Activated CD4-positive, alpha-beta T cell treated with anti-CD3 and anti-CD28 coated beads for 4 hours (primary cell): Measurements from ENCODE around the gene GREM1.

Source experiments
- DNase-seq, 2 donors: peaks; one replicate each; pipeline ENCODE4 v3.0.0-alpha.2; 2020

GREM1 gene

DNA sequence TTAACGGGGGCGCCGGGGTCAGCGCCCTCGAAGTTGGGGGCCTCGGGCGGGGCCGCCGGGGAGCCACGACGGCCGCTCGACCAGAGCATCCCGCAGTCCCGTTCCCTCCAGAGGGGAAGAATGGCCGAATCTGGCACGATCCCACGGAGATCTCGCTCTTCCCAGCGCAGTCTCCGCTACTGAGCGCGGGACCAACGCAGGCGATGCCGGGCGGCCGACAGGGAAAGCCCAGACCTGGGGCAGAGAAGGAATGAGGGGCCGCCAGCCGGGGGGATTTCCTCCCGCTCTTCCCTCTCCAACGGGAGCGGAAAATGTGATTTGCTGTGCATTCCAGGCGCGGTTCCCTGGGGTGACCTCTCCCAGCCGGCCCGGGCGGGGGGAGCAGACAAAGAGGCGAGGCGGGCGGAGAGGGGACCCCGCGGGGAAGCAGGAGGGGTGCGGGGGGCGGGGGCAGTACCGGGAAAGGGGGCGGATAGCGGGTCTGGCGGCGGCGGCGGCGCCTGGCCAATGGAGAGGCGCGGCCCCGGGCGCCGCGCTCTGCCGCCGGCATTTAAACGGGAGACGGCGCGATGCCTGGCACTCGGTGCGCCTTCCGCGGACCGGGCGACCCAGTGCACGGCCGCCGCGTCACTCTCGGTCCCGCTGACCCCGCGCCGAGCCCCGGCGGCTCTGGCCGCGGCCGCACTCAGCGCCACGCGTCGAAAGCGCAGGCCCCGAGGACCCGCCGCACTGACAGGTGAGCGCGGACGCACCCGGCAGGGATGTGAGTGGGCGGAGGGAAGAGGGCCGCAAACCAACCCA lies at the start of gene GREM1:
Gene GREM1 (plus strand): TSS at position 579 of the 801 bp plus-strand sequence. CDS start 12,687 bp downstream, outside the sequence.
- no peak for DNase-seq

DNA sequence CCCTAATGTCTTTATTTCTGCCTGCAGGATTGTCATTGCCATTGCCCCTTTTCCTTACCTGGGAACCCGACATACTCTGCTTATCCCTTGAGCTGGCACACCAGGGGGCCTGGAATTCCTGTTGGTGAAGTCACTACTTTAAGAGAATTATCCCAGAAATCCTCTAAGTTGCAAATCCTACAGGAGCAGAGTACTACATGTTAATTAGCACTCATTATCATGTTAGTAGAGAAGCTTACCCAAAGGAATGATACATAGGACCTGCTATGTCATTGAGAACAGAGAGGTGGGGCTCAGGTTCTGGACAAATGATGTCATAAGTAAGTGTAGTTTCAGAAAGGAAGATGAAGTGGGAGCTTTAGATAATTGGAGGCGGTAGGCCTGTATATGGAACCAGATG lies 48.9 kb upstream of the GREM1 start:
- no peak for DNase-seq

DNA sequence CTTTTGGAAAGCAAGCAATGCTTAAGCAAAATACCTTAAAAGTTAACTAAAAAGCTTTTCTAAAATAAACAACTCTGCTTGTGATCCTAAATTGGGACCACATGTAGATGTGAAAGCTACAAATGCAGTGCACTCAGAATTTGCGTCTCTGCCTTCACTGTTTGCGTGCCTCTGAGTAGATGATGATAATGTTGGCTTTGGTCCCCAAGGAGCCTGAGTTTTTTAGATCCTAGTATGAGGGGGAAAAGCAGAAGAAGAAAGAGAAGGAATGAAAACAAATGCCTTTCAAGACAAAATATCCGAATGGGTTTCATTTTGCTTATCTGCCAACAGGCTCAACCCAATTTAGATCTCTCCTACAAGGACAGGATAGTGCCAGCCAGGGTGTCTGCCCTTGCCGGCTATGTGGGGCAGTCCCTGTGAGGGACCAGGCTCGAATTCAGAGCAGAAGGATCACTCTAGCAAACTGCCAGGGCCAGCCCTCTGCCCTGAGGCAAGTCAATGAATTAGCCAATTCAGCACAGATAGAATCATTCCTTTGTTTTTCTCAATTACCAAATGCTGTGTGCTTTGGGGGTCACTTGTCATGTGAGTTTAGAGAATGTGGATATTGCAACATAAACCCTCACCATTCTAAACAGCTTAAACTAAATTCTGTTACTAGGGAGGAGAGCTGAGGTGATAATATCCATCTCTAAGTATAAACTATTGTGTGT lies 47.8 kb upstream of the GREM1 start:
- DNase-seq = no peak

DNA sequence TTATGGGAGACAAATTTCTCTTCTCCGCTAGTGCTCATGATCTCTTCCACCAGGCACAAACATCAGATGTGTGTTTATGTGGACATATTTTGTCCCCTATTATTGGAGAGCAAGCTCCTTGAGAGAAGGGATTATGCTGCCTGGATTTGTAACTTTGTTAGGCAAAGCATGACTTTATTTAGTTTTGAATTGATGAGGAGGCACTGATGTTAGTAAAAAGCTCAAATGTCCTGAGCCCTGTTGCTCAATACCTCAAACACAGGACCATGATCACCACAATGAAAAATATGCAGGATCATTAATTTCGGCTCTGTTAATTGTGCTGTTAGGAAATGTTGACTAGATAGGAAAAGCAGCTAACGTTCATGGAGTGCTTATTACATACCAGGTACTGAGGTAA lies 47.2 kb upstream of the GREM1 start:
- DNase-seq = no peak

DNA sequence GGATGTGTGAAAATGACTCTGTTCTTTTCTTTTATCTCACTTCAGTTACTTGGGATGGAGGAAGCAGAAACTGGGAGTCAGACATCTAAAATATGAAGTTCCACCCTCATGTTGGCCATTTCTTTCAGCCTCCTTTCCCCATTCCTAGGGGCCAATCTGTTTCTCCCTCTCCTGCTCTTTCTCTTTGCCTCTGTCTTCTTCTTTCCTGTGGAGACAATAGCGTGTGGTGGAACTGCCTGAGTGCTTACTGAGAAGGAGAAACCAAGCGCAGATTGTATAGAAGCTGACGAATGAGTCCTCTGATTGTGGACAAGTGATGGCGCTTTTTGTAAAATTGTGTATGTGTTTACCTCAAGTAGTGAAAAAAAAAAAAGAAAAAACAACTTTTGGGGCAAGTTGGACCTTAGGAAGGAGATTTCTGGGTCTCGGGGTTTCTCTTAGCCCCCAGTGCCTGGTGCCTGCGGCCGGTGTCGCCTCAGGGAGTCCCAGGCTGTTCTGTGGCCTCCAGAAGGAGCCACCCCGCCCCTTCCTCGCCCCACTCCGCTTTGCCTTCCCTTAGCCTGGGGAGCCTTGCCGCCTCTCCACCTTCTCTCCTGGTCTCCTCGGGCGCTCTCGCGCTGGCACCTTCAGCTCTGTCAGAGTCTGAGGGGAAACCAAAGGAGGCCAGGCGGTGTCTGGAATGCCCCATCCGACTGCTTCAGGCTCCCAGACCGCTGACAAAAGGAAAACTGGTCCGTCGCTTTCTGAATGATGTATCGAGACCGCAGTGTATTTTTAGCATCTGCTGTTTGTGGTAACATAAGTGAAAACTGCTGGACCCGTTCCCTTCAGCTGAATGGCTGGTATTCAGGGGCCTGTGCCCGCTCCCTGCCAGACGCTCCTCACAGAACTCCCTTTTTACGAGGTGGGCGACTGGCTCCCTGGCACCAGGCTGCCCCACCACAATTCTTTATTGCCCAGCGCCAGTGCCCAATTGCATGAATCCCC lies 46.2 kb upstream of the GREM1 start:
- no peak for DNase-seq

DNA sequence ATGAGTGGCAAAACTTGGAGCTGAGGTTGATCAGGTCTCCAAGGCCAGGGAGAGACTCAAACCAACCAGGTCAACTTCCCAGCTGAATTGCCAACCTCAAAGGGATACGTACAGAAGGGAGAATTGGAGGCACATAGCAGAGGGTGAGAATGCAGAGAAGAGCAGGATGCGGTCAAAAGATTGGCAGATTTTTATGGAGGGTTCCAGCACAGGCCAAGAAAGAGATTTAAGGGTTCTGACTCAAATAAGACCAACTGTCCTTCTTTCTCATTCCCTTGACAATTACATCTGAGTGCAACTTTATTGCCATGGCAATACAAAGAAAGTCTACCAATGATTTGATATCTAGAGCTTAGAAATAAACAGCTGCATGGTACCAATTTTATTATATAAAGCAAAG lies 43.1 kb upstream of the GREM1 start:
- no peak for DNase-seq

DNA sequence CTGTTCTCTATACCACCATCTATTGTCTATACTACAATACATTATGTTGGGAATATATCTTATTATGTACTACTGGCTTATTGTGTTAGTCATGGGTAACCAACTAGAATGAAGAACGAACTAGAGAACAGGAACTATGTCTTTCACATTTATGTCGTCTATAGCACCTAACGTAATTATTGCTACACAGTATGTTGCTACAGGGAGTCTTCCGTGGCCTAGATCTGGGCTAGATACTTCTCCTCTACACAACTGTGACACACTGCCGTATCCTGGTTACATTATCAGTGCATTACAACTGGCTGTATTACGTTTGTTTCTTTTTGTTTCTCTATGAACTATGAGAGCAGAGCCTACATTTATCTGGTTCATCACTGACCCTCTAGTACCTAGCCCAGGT lies 42.3 kb upstream of the GREM1 start:
- DNase-seq = no peak

DNA sequence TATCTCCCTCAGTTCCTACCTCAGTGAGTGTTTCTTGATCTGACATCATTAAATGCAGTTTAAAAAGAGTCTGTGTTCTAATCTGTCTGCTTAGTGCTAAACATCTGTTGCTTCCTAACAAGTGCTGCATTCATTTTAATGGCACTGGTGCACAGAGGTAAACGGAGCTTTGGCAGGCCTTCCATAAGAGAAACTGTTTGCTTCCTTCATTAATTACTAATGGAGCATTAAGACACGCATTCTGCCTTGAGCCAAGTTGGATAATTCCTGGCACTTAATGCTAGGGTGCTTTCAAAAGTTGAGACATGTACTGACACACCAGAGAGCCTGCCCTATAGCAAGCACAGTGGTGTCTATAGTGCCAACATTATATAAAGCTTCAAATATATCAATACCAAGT lies 41.6 kb upstream of the GREM1 start:
- DNase-seq = no peak

DNA sequence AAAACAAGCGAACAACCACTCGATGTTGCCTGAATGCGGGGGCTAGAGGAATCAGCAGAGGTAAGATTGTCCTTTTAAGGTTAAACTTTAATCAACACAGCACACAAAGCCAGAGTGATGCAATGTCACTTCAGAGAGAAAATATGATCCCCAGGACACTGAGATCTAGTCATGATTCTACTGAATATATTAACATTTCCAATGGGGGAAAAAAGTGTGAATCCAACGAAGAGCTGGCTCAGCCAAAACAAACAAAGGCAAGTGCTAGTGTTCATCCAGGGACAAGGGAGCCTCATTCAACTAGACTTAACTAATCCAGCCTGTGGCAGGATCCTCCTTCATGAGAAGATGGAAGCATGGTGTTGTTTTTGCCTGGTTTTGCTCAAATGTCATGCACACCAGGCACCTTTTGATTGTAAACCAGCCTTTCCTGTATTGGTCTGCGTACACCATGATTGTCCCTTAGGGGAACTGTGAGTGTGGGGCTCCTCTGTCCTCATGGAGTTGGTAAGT lies 40.5 kb upstream of the GREM1 start:
- DNase-seq = no peak

DNA sequence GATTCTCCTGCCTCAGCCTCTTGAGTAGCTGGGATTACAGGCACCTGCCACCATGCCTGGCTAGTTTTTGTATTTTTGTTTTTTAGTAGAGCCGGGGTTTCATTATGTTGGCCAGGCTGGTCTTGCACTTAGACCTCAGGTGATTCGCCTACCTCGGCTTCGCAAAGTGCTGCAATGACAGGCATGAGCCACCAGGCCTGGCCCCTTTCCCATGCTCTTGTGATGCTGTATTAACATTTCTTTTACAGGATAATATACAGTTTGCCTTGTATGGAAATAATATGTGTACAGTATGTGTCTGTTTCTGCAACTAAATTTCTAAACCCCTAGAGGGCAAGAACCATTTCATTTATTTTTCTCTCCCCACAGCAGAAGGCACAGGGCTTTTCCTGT lies 38.5 kb upstream of the GREM1 start:
- no peak for DNase-seq

DNA sequence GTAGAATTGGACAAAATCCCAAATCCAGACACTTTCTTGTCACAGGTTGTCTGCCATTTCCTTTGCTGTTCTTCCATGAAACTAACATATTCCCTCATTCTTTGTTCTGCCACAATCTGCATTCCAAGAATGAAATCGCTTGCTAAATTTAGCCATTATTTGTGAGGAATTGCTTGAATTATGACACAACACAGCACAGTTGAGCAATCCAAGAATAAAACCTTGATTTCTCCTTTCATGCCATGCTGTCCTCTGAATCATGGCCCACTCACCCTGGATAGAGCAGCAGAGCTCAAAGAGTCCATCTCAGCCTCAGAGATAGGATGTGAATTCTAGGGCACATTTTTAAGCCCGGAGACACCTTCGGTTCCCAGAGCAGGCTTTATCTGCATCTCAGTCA lies 35.2 kb upstream of the GREM1 start:
- no peak for DNase-seq

DNA sequence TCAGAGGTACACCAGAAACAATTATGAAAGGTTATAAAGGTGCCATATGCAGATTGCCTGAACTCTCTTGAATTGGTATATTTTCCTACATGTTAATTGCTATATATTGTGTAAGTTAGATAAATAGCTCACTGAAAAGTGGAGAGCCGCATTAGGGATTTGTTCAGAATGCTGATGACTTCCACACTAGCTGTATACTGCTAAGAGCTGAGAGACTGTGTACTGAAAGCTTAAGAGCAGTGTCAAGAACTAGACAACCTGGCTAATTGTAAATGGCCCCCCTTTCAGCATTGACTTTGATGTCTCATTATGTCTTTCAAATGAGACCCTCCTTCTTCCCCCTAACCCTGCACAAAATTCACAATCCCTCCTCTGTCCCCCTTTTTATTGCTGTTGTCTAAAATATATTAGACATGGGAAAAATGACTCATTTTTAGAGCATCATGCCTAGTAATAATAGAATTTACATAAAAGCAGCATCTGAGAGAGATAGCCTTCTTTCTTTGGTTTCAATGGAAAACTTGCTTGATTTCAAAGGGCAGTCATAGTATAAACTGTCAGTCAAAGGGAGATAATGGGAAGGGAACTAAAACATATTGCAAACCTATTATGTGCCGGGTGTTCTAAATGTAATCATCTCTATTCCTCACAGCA lies 34.7 kb upstream of the GREM1 start:
- no peak for DNase-seq

DNA sequence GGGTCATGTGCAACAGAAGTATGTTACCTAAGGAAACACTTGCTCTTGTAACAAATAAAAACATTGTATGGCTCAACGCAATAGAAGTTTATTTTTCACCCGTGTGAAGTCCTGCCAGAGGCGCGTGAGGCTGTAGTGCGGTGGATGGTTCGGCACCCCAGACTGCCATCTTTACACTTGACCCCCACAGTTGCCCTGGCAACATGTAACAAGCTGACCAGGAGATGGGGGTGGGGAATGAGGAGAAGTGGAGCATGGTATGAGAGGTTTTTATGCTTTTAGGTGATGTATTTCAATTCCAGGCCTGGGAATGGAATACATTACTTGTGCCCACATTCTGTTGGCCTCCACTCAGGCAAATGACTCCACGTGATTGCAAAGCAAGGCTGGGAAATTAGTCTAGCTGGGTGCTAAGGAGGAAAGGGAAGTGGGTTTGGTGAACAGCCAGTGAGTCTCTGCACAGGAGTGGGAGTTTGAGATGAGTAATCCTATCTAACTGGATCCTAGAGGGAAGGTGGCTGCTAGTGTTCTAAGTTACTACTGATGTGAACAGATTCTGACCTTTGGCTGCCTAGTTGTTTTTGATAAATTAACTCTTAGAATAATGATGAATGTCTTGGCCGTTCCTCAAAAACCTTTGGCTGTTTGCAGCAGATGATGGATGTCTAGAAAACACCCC lies 33.8 kb upstream of the GREM1 start:
- DNase-seq = no peak

DNA sequence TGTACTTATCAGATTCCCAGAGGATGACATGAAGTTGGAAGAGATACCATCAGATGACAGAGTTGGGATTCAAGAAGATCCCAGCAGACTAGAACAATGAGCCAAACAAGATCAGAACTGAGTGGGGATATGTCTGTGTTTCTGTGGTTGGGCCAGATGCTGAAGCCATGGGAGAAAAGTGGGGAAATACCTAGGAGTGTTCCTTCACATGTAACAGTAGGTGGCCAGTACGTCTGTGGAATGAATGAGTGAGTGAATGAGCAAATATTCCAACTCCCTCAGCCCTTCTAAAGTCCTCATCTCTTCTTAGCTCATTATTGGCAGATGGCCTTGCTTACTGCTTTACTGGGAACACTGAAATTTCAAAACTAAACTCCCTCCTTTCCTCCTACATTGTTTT lies 32.2 kb upstream of the GREM1 start:
- no peak for DNase-seq

DNA sequence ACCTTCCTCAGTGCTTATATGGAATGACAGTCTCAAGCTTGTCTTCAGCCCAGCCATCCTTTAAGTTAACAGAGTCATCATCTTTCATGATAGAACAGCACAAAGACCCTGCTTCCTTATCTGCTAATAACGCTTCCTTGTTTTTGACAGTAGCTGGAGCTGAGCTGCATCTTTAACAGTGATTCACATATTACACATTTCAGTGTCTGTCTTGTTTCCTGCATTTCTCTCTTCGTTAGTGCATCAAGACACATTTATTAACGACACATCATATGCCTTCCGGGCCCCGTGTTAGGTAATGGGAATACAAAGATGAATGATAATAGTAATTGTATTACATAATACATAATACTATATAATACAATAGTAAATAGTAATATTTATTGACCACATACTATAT lies 30.2 kb upstream of the GREM1 start:
- no peak for DNase-seq

DNA sequence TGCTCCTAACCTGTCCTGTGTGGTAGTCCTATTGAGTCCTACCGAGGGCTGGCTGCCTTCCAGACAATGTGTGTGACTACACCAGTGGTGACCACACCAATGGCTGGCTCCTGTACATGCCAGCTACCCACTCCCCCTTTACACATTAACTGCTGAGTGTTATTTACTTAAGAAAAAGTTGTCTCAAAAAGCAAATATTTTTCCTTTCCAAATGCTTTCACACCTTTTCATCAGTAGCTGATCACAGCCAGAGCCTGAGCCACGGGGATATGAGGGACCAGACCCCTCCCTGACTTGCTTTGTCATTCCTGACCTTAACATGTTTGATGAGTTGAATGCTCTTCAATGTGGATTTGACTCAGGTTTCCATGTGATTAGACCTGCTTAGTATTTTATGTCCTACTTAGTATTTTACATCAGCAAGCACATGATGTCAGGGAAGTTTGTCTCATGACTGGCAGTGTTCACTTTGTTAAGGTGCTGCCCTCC lies 29.6 kb upstream of the GREM1 start:
- DNase-seq = no peak

DNA sequence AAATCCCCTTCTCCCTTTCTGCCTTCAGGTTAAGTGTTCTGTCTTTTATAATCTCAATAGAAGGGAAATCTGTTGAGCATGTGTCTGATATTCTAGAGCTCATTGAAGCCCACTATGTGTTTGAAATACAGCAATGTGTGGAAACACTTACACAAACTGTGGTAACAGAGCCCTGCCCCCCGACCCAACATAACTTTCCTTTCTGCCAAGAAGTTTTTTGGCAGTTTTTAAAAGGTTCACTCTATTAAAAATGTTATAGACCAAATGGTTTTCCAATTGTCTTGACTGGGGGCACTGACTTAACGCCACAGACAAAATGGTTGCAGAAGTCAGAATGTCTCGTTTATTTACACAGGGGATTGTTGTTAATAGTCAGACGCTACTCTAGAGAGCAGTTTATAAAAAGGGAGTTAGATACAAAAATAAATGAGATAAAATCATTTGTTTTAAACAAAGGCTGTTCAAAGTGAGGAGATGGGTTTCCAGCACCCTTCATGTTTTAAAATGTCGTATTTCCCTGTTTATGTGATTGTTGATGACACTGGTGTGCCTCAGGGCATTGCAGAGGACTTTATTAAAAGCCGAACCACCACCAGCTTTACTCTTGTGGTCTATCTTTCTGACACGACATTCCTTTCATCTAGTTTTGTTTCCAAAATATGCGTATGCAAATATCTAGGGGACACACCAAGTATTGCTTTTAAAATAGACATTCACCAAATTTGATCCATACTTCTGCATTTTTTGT lies 26.7 kb upstream of the GREM1 start:
- DNase-seq = no peak

DNA sequence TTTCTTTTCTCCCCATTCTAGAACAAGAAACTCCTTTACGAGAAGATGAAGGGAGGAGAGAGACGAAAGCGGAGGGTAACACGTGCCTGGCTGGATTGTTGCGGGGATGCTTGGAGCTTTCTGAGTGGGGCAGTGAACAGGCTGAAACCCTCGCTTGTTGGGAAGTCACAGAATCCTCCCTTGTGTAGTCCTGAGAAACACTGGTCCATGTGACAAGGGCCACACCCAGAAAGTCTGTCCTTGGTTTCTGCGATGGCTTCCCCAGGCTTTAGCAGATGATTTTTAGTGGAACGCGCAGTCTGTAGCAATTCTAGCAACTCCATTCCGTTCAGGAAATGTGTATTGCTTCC lies 26.1 kb upstream of the GREM1 start:
- DNase-seq = no peak

DNA sequence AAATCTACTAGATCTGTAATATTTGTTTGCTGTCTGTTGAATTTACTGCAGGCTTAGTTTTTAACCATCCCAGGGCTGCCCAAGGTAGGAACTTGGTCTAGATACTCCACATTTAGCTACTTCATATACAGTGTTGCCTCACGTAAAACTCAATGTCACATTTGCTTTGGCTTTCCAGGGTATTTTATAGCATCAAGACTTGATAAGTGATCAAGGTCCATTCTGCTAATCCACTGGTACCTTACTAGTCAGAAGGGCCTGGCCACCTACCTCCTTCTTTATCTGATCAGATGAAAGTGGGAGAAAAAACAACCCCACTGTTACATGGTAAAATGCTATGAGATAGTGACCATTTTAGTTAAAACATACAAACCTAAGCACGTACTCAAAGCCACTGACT lies 25.5 kb upstream of the GREM1 start:
- no peak for DNase-seq

DNA sequence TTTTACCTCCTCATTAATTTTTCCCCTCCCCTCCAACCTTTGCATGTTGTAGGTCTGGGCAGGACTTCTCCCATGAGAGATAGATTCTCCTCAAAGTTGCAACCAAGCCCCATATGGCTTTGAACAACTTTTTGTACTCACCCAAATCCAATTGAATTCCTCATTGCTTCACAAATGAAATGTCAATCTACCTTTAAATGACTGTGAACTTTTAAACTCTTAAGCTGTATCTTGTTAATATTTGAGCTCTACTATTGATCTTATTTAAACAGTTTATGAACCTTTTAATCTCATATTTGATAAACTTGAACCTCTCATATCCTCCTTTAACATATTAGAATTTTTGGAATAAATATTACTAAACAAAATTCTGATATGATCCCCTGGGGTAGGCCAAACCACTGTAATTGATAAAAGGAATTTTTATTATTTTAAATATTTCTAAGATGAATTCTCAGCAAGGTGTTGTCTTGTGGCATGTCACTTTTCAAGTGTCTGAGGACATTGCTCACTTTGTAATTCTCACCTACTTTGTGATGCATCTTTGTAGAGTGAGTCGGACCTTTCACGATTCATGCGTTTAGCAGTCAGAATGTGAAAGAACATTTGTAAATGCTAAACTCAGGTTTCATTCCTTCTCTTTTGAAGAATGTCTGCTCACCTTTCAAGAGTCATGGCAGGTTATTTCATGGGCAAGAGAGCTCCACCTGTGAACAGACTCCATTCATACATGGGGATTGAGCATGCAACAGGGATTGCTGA lies 23.4 kb upstream of the GREM1 start:
- no peak for DNase-seq
